HG02642 (cell line): ENCODE measurements around the gene CCDC192.
A peak's percentile ranks its signal among the peaks of the same experiment; 100 is the strongest.

ENCODE experiments used
- ATAC-seq: cut with Tn5 transposase; IDR thresholded peaks from one replicate; pipeline ENCODE4 v1.9.1; 2021; ENCODE audit warnings: mild to moderate bottlenecking; ENCODE audit not compliant: unreplicated experiment, poor library complexity

Gene CCDC192

GRCh38 chr5:127940854-127941253, 237.7 kb downstream of the CCDC192 start:
- no peak for ATAC-seq

GRCh38 chr5:127941646-127942045, 238.5 kb downstream of the CCDC192 start:
- no peak for ATAC-seq

GRCh38 chr5:127942246-127943060, 239.3 kb downstream of the CCDC192 start:
- no peak for ATAC-seq

- ATAC-seq, result peak; percentile 84
Measured at GRCh38 chr5:127943061-127943371, 239.8 kb downstream of the CCDC192 start.

- ATAC-seq, result no peak
Measured at GRCh38 chr5:127944125-127944524, 240.9 kb downstream of the CCDC192 start.

GRCh38 chr5:127947941-127948340, 244.8 kb downstream of the CCDC192 start:
- ATAC-seq, result no peak

- no peak for ATAC-seq
Measured at GRCh38 chr5:127950707-127951391, 247.7 kb downstream of the CCDC192 start.

- no peak for ATAC-seq
Measured at GRCh38 chr5:127951791-127952190, 248.6 kb downstream of the CCDC192 start.

- no peak for ATAC-seq
Measured at GRCh38 chr5:127957183-127957582, 254.0 kb downstream of the CCDC192 start.

- no peak for ATAC-seq
Measured at GRCh38 chr5:127957701-127958239, 254.6 kb downstream of the CCDC192 start.

- ATAC-seq, result no peak
Measured at GRCh38 chr5:127958421-127959011, 255.3 kb downstream of the CCDC192 start.

GRCh38 chr5:127959152-127959764, 256.1 kb downstream of the CCDC192 start:
- no peak for ATAC-seq

- no peak for ATAC-seq
Measured at GRCh38 chr5:127960270-127960691, 257.1 kb downstream of the CCDC192 start.

- no peak for ATAC-seq
Measured at GRCh38 chr5:127961006-127961762, 258.0 kb downstream of the CCDC192 start.

GRCh38 chr5:127961763-127962145, 258.6 kb downstream of the CCDC192 start:
- no peak for ATAC-seq

GRCh38 chr5:127962491-127962890, 259.3 kb downstream of the CCDC192 start:
- ATAC-seq, result no peak

- ATAC-seq, result no peak
Measured at GRCh38 chr5:127963233-127963632, 260.0 kb downstream of the CCDC192 start.

- ATAC-seq, result no peak
Measured at GRCh38 chr5:127963931-127964330, 260.7 kb downstream of the CCDC192 start.

GRCh38 chr5:127967323-127967982, 264.3 kb downstream of the CCDC192 start:
- ATAC-seq, result no peak
